CD14-positive monocyte (primary cell): ENCODE measurements around the gene COX7A1. TPM values are rescaled to one million over a fixed set of nuclear protein-coding genes. Genes with fewer than 3 reads are reported as not detected.

Experiments
- DNase-seq, 3 donors: peaks; one replicate each; pipeline ENCODE4 v3.0.0-alpha.2; 2011 to 2022
- H2AFZ ChIP-seq: 2 replicates; pipeline ENCODE4 v1.6.0; 2012; ENCODE audit warnings: mild to moderate bottlenecking, low read depth, low read length, inconsistent platforms; ENCODE audit not compliant: insufficient read depth, poor library complexity, severe bottlenecking
- H3K27ac ChIP-seq, 2 donors: 1 replicate in 1 of 2; 2 replicates in 1 of 2; pipeline ENCODE4 v1.5.1; 2012 to 2013; ENCODE audit warnings: low read length in 2 of 2, control low read depth in 1 of 2, inconsistent platforms in 1 of 2, low read depth in 1 of 2, mild to moderate bottlenecking in 1 of 2
- H3K27me3 ChIP-seq, 2 donors: one replicate each; pipeline versions ENCODE4 v1.6.0 to v1.6.1; 2011 to 2013; ENCODE audit warnings: low read length in 2 of 2; ENCODE audit not compliant: control insufficient read depth in 2 of 2, insufficient read depth in 2 of 2
- H3K36me3 ChIP-seq, 2 donors: replicated peaks in 1 of 2; 1 replicate in 1 of 2; 2 replicates in 1 of 2; pipeline versions ENCODE4 v1.5.1 to v1.6.1; 2012 to 2013; ENCODE audit warnings: low read length in 2 of 2, control low read depth in 1 of 2, inconsistent platforms in 1 of 2, mild to moderate bottlenecking in 1 of 2; ENCODE audit not compliant: insufficient read depth in 2 of 2, control insufficient read depth in 1 of 2
- H3K4me1 ChIP-seq, 2 donors: 1 replicate in 1 of 2; 2 replicates in 1 of 2; pipeline versions ENCODE4 v1.5.1 to v1.6.1; 2012 to 2013; ENCODE audit warnings: low read length in 2 of 2, control low read depth in 1 of 2, inconsistent platforms in 1 of 2, mild to moderate bottlenecking in 1 of 2, moderate library complexity in 1 of 2; ENCODE audit not compliant: insufficient read depth in 2 of 2, control insufficient read depth in 1 of 2
- H3K4me2 ChIP-seq: replicated peaks from 2 replicates; pipeline ENCODE3; 2012; ENCODE audit warnings: low read length, moderate library complexity, mild to moderate bottlenecking; ENCODE audit not compliant: poor library complexity, severe bottlenecking; ENCODE audit errors: extremely low read depth
- H3K4me3 ChIP-seq, 3 experiments: fragments of 200-600 bp in 1 of 3; sonication (generic) in 1 of 3; replicated peaks in 1 of 3; 1 replicate in 2 of 3; 2 replicates in 1 of 3; pipeline ENCODE4 v1.5.1; 2011 to 2013; ENCODE audit warnings: low read length in 3 of 3, mild to moderate bottlenecking in 3 of 3, control low read depth in 2 of 3, low read depth in 2 of 3, inconsistent platforms in 1 of 3, moderate library complexity in 1 of 3
- H3K79me2 ChIP-seq: 2 replicates; pipeline ENCODE4 v1.6.0; 2012; ENCODE audit warnings: mild to moderate bottlenecking, control low read depth, inconsistent platforms, low read length, moderate library complexity; ENCODE audit not compliant: insufficient read depth
- H3K9ac ChIP-seq: 2 replicates; pipeline ENCODE4 v1.6.0; 2017; ENCODE audit warnings: low read length, mild to moderate bottlenecking; ENCODE audit not compliant: insufficient read depth, poor library complexity, severe bottlenecking
- H3K9me3 ChIP-seq, 2 donors: replicated peaks in 1 of 2; 1 replicate in 1 of 2; 2 replicates in 1 of 2; pipeline versions ENCODE4 v1.5.1 to v1.6.1; 2012 to 2013; ENCODE audit warnings: low read length in 2 of 2, control low read depth in 1 of 2; ENCODE audit not compliant: control insufficient read depth in 1 of 2, insufficient read depth in 1 of 2
- H4K20me1 ChIP-seq: 2 replicates; pipeline ENCODE4 v1.6.0; 2012; ENCODE audit warnings: mild to moderate bottlenecking, low read length, control low read depth, moderate library complexity; ENCODE audit not compliant: insufficient read depth
- H3K27ac Mint-ChIP-seq, 7 donors: one replicate each; pipeline ENCODE4 v1.8.0; 2020; ENCODE audit warnings: mild to moderate bottlenecking in 7 of 7, mixed read lengths in 7 of 7, moderate library complexity in 6 of 7, inconsistent platforms in 2 of 7
- H3K27me3 Mint-ChIP-seq, 3 donors: one replicate each; pipeline ENCODE4 v1.8.0; 2021 to 2022; ENCODE audit warnings: low read depth in 3 of 3, mild to moderate bottlenecking in 3 of 3, mixed read lengths in 3 of 3, moderate library complexity in 3 of 3, inconsistent platforms in 1 of 3
- H3K36me3 Mint-ChIP-seq, 2 donors: one replicate each; pipeline ENCODE4 v1.8.0; 2020; ENCODE audit warnings: mixed read lengths in 2 of 2, inconsistent platforms in 1 of 2, mild to moderate bottlenecking in 1 of 2
- H3K4me1 Mint-ChIP-seq: one replicate; pipeline ENCODE4 v1.8.0; 2020; ENCODE audit warnings: mild to moderate bottlenecking, mixed read lengths
- H3K4me3 Mint-ChIP-seq, 2 donors: one replicate each; pipeline ENCODE4 v1.8.0; 2020; ENCODE audit warnings: mild to moderate bottlenecking in 2 of 2, mixed read lengths in 2 of 2, moderate library complexity in 1 of 2
- H3K9me3 Mint-ChIP-seq, 7 donors: one replicate each; pipeline ENCODE4 v1.8.0; 2020 to 2022; ENCODE audit warnings: mixed read lengths in 7 of 7, mild to moderate bottlenecking in 6 of 7, moderate library complexity in 6 of 7, inconsistent platforms in 2 of 7
- WGBS: methylation state at CpG from one replicate; pipeline ENCODE4 v1.1.5; 2013; ENCODE audit warnings: missing lambda C conversion rate; ENCODE audit not compliant: insufficient coverage; 5-methylcytosine and 5-hydroxymethylcytosine counted together
- intact Hi-C, 2 donors: fragments of 100-400 bp; cut with micrococcal nuclease; formaldehyde crosslinking; loops; one replicate each; pipeline versions ENCODE4 v1.15.0 to v1.15.1; 2023
- polyA plus RNA-seq, 3 donors: library from polyadenylated mRNA; depleted of rRNA in 1 of 3; unstranded in 2 of 3; stranded (reverse) in 1 of 3; fragments of 300-500 nt in 2 of 3; fragments of >200 nt in 1 of 3; fragmentation: Illumina TruSeq in 2 of 3; gene quantifications; 1 replicate in 2 of 3; 2 replicates in 1 of 3; pipeline ENCODE4 v1.2.3, GENCODE V29; 2012 to 2021
- TF ChIP-seq, protein P1 (sequence below): fragments of 200-600 bp; IDR thresholded peaks from one replicate; pipeline ENCODE4 v1.8.0; 2022; ENCODE audit warnings: antibody characterized with exemption, mild to moderate bottlenecking

Gene COX7A1
- polyA plus RNA-seq, 3 donors, result not detected

DNA sequence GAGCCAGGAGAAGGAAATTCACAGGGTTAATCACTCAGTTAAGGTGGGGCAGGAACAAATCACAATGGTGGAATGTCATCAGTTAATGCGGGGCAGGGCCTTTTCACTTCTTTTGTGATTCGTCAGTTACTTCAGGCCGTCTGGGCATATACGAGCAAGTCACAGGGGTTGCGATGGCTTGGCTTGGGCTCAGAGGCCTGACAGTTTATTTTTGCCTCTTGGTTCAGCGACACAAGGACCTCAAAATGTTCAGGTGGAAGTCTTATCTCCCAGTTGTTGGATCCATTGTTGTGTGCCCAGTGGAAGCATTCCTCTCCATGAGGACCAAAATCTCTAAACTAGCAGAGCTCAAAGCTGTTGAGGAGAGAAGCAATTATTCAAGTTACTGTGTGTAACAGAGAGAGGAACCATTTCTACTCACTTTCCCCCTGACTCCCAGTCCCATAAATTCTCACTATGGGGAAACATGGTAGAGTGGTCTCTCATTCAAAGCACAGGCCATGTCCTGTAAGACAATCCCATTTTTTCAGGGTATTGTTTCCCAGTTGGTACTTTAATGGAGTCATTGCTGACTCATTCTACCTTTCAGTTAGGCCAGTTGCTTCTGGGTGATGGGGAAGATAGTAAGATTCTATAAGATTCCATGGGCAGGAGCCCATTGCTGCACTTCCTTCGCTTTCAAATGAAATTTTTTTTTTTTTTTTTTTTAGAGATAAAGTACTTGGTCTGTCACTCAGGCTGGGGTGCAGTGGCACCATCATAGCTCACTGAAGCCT lies 8.8 kb upstream of the COX7A1 start:
- TF ChIP-seq, protein P1, sequence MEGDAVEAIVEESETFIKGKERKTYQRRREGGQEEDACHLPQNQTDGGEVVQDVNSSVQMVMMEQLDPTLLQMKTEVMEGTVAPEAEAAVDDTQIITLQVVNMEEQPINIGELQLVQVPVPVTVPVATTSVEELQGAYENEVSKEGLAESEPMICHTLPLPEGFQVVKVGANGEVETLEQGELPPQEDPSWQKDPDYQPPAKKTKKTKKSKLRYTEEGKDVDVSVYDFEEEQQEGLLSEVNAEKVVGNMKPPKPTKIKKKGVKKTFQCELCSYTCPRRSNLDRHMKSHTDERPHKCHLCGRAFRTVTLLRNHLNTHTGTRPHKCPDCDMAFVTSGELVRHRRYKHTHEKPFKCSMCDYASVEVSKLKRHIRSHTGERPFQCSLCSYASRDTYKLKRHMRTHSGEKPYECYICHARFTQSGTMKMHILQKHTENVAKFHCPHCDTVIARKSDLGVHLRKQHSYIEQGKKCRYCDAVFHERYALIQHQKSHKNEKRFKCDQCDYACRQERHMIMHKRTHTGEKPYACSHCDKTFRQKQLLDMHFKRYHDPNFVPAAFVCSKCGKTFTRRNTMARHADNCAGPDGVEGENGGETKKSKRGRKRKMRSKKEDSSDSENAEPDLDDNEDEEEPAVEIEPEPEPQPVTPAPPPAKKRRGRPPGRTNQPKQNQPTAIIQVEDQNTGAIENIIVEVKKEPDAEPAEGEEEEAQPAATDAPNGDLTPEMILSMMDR, result no peak

DNA sequence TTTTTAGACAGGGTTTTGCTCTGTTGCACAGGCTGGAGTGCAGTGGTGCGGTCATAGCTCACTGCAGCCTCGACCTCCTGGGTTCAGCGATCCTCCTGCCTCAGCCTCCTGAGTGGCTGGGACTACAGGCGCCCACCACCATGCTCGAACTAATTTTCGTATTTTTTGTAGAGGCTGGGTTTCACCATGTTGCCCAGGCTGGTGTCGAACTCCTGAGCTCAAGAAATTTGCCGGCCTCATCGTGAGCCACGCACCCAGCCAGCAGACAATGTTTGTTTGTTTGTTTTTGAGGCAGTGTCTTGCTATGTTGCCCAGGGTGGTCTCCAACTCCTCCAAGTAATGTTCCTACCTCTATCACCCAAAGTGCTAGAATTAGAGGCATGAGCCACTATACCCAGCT lies 879 bp upstream of the COX7A1 start:
- H3K4me1 ChIP-seq, result peaks cover 8 to 22% of the 10 kb centered on the region in 2 donors
- H3K9me3 Mint-ChIP-seq, result no peaks in the 10 kb centered on the region
- H3K4me1 Mint-ChIP-seq, result peaks cover 21% of the 10 kb centered on the region
- WGBS, result 98% methylated on average over 7 of the region's 10 CpGs
- no peak overlapping the region for H3K27ac ChIP-seq
- no peaks in the 10 kb centered on the region for H3K9me3 ChIP-seq
- no peak for DNase-seq
- peak overlapping the region in 4 of 7 donors; percentile 13 to 56 (median 16) for H3K27ac Mint-ChIP-seq
- TF ChIP-seq, protein P1, result no peak
- no peak overlapping the region for H2AFZ ChIP-seq
- peaks cover 47% of the 10 kb centered on the region for H4K20me1 ChIP-seq
- H3K36me3 ChIP-seq, result peaks cover 26 to 34% of the 10 kb centered on the region in 2 donors
- intact Hi-C loops, result no loop called here
- H3K4me3 ChIP-seq, result no peak overlapping the region
- H3K36me3 Mint-ChIP-seq, result peaks cover 36 to 49% of the 10 kb centered on the region in 2 donors
- peaks cover 0 to 8% (median 0%) of the 10 kb centered on the region in 3 donors for H3K27me3 Mint-ChIP-seq
- no peaks in the 10 kb centered on the region for H3K79me2 ChIP-seq
- no peak overlapping the region for H3K9ac ChIP-seq
- no peaks in the 10 kb centered on the region for H3K27me3 ChIP-seq
- H3K4me2 ChIP-seq, result no peak overlapping the region
- no peak overlapping the region for H3K4me3 Mint-ChIP-seq

More for the DNA sequence above, 8.8 kb upstream of the COX7A1 start:
- no peak for DNase-seq
- H3K4me3 Mint-ChIP-seq, result no peak overlapping the region
- H3K4me3 ChIP-seq, result no peak overlapping the region
- no peaks in the 10 kb centered on the region for H4K20me1 ChIP-seq
- H3K79me2 ChIP-seq, result no peaks in the 10 kb centered on the region
- H3K27ac ChIP-seq, result no peak overlapping the region
- H3K9ac ChIP-seq, result no peak overlapping the region
- no peaks in the 10 kb centered on the region for H3K27me3 ChIP-seq
- intact Hi-C loops, result no loop called here
- H3K4me1 Mint-ChIP-seq, result no peaks in the 10 kb centered on the region
- no peak overlapping the region for H3K4me2 ChIP-seq
- no peak overlapping the region for H2AFZ ChIP-seq
- WGBS, result 96% methylated on average over 5 of the region's 7 CpGs
- H3K27me3 Mint-ChIP-seq, result peaks cover 0 to 2% (median 0%) of the 10 kb centered on the region in 3 donors
- peaks cover 0 to 3% (median 0%) of the 10 kb centered on the region in 7 donors for H3K9me3 Mint-ChIP-seq
- H3K36me3 Mint-ChIP-seq, result peaks cover 26 to 46% of the 10 kb centered on the region in 2 donors
- peaks cover 4 to 15% of the 10 kb centered on the region in 2 donors for H3K36me3 ChIP-seq
- no peaks in the 10 kb centered on the region for H3K4me1 ChIP-seq
- no peaks in the 10 kb centered on the region for H3K9me3 ChIP-seq
- no peak overlapping the region for H3K27ac Mint-ChIP-seq
